ENCODE results near the gene TEP1. TPM values are rescaled to one million over a fixed set of nuclear protein-coding genes. Genes with fewer than 3 reads are reported as not detected.

TEP1 gene
- total and polyA plus RNA-seq, 2 of the 13 experiments (the other 11 are each of a cell fraction or from before 2014, with no cell fraction given) = 11.0 to 12.8 TPM

DNA sequence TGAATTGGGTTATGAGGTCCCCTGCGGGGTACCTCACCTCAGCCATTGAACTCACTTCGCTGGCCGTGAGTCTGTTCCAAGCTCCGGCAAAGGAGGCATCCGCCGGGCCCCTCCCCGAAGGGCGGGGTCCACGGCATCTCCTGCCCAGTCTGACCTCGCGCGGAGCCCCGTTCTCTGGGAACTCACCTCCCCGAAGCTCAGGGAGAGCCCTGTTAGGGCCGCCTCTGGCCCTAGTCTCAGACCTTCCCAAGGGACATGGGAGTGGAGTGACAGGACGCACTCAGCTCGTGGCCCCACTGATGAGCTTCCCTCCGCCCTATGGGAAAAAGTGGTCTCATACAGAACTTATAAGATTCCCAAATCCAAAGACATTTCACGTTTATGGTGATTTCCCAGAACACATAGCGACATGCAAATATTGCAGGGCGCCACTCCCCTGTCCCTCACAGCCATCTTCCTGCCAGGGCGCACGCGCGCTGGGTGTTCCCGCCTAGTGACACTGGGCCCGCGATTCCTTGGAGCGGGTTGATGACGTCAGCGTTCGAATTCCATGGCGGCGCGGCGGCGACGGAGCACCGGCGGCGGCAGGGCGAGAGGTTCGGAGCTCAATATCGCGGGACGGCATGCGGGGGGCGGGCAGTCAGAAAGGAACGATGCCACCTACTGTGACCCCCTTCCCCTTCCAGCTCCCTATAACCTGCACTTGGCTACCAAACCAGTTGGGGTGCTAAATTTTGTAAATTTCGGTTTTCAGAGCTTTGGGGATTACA lies 70.0 kb downstream of the TEP1 start, which contains the start of gene PARP2 (continued):
- TF ChIP-seq, protein P1, sequence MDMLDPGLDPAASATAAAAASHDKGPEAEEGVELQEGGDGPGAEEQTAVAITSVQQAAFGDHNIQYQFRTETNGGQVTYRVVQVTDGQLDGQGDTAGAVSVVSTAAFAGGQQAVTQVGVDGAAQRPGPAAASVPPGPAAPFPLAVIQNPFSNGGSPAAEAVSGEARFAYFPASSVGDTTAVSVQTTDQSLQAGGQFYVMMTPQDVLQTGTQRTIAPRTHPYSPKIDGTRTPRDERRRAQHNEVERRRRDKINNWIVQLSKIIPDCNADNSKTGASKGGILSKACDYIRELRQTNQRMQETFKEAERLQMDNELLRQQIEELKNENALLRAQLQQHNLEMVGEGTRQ (IDR thresholded peaks at IDR 0.05; ENCODE audit: low read depth, low read length) = no peak
- TF ChIP-seq, protein P1 (CRISPR knock-in tag; IDR thresholded peaks at IDR 0.05; ENCODE audit: borderline replicate concordance) = peak; percentile 50; the same call in 1 of the 2 replicates
- TF ChIP-seq FOXC1 (CRISPR knock-in tag; IDR thresholded peaks at IDR 0.05; ENCODE audit: borderline replicate concordance) (peak; percentile 81), ZNF703 (CRISPR knock-in tag; IDR thresholded peaks at IDR 0.05; ENCODE audit: borderline replicate concordance) (no peak), CEBPG (CRISPR knock-in tag; IDR thresholded peaks at IDR 0.05) (peak; percentile 27; the same call in 1 of the 2 replicates), MTF2 (CRISPR knock-in tag; IDR thresholded peaks at IDR 0.05; ENCODE audit: borderline replicate concordance) (no peak; the same call in 1 of the 2 replicates), SP5 (CRISPR knock-in tag; IDR thresholded peaks at IDR 0.05; ENCODE audit: borderline replicate concordance, low read depth) (peak; percentile 41), ZNF552 (CRISPR knock-in tag; IDR thresholded peaks at IDR 0.05; ENCODE audit: borderline replicate concordance) (no peak), YEATS2 (CRISPR knock-in tag; IDR thresholded peaks at IDR 0.05; ENCODE audit: borderline replicate concordance) (peak; percentile 95), PHF21A (CRISPR knock-in tag; IDR thresholded peaks at IDR 0.05) (peak; percentile 97), FOXK2 (IDR thresholded peaks at IDR 0.05) (peak; percentile 68; the same call in 1 of the 2 replicates), RBFOX2 (IDR thresholded peaks at IDR 0.05; ENCODE audit: low read depth, low read length) (peak; percentile 89), HMG20B (CRISPR knock-in tag; conservative IDR thresholded peaks at IDR 0.05) (0 out of 2 replicates have a peak, but pooled peaks have one; percentile 11), KAT2B (IDR thresholded peaks at IDR 0.05; ENCODE audit: borderline replicate concordance, low read depth, low read length) (no peak), SP140L (CRISPR knock-in tag; IDR thresholded peaks at IDR 0.05; ENCODE audit: borderline replicate concordance) (peak; percentile 19; the same call in 1 of the 2 replicates), NR1H2 (CRISPR knock-in tag; IDR thresholded peaks at IDR 0.05; ENCODE audit: borderline replicate concordance, low read depth) (0 out of 2 replicates have a peak, but pooled peaks have one; percentile 28)
- TF ChIP-seq, protein P2, sequence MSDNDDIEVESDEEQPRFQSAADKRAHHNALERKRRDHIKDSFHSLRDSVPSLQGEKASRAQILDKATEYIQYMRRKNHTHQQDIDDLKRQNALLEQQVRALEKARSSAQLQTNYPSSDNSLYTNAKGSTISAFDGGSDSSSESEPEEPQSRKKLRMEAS (IDR thresholded peaks at IDR 0.05) = peak; percentile 84
- TF ChIP-seq, protein P3, sequence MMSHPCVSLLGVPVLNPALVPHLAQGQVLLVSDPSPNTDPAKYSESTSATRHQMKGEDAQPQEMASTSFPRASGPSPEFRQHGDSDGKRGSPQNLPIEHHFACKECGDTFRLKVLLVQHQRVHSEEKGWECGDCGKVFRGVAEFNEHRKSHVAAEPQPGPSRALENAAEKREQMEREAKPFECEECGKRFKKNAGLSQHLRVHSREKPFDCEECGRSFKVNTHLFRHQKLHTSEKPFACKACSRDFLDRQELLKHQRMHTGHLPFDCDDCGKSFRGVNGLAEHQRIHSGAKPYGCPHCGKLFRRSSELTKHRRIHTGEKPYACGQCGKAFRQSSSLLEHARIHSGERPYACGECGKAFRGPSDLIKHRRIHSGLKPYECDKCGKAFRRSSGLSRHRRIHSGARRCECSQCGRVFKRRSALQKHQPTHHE (CRISPR knock-in tag; IDR thresholded peaks at IDR 0.05; ENCODE audit: borderline replicate concordance) = no peak
- TF ChIP-seq, protein P4, sequence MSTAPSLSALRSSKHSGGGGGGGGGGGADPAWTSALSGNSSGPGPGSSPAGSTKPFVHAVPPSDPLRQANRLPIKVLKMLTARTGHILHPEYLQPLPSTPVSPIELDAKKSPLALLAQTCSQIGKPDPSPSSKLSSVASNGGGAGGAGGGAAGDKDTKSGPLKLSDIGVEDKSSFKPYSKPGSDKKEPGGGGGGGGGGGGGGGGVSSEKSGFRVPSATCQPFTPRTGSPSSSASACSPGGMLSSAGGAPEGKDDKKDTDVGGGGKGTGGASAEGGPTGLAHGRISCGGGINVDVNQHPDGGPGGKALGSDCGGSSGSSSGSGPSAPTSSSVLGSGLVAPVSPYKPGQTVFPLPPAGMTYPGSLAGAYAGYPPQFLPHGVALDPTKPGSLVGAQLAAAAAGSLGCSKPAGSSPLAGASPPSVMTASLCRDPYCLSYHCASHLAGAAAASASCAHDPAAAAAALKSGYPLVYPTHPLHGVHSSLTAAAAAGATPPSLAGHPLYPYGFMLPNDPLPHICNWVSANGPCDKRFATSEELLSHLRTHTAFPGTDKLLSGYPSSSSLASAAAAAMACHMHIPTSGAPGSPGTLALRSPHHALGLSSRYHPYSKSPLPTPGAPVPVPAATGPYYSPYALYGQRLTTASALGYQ (CRISPR knock-in tag; IDR thresholded peaks at IDR 0.05) = peak; percentile 48; the same call in 1 of the 2 replicates
- TF ChIP-seq, protein P5, sequence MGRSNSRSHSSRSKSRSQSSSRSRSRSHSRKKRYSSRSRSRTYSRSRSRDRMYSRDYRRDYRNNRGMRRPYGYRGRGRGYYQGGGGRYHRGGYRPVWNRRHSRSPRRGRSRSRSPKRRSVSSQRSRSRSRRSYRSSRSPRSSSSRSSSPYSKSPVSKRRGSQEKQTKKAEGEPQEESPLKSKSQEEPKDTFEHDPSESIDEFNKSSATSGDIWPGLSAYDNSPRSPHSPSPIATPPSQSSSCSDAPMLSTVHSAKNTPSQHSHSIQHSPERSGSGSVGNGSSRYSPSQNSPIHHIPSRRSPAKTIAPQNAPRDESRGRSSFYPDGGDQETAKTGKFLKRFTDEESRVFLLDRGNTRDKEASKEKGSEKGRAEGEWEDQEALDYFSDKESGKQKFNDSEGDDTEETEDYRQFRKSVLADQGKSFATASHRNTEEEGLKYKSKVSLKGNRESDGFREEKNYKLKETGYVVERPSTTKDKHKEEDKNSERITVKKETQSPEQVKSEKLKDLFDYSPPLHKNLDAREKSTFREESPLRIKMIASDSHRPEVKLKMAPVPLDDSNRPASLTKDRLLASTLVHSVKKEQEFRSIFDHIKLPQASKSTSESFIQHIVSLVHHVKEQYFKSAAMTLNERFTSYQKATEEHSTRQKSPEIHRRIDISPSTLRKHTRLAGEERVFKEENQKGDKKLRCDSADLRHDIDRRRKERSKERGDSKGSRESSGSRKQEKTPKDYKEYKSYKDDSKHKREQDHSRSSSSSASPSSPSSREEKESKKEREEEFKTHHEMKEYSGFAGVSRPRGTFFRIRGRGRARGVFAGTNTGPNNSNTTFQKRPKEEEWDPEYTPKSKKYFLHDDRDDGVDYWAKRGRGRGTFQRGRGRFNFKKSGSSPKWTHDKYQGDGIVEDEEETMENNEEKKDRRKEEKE (IDR thresholded peaks at IDR 0.05) = no peak
